ENCODE data around the gene TASP1. TPM values are rescaled to one million over a fixed set of nuclear protein-coding genes. Genes with fewer than 3 reads are reported as not detected.

Gene TASP1
- polyA plus RNA-seq, 1 donor (not counting 4 experiments of a cell fraction or from before 2014, with no cell fraction given) = 17.4 TPM

DNA sequence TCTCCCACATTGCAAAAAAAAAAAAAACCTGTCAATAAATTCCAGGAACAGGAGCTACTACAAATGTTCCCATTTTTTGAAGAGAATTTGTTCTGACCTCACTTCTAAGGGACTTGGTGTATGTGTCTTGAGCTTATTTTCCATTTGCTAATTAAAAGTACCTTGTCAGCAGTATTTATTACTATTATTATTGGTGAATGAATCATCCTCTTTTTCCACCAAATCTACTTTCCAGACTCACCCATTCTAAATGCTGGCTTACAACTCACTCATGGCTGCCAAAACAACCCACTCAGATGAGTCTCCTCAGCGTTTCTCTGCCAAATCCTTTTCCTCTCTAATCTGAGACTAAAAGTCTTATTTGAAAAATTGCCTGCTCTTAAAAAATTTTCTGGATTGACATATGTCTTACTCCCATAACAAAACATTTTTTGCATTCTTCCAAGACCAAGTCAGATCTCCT lies 33.2 kb upstream of the TASP1 start:
- FAIRE-seq (no peak), DNase-seq (ENCODE audit: low read depth, low spot score) (no peak)
- no peaks in the 10 kb centered on the region for H3K9me1 ChIP-seq (ENCODE audit: control insufficient read depth, extremely low read depth, insufficient read depth, low read length)
- H3K79me2 ChIP-seq (ENCODE audit: control insufficient read depth, insufficient read depth, low read length) = no peaks in the 10 kb centered on the region
- no peaks in the 10 kb centered on the region for H3K9me3 ChIP-seq (ENCODE audit: control insufficient read depth, low read depth, low read length)
- H3K4me2 ChIP-seq (ENCODE audit: control insufficient read depth, extremely low read depth, insufficient read depth, low read depth, low read length) = no peak overlapping the region
- H3K27me3 ChIP-seq (ENCODE audit: control insufficient read depth, extremely low read depth, insufficient read depth, low read length) = peaks cover 5% of the 10 kb centered on the region
- H4K20me1 ChIP-seq (ENCODE audit: control insufficient read depth, extremely low read depth, insufficient read depth, low read length) = no peaks in the 10 kb centered on the region
- H2AFZ ChIP-seq (ENCODE audit: control insufficient read depth, low read length) = no peak overlapping the region
- H3K27ac ChIP-seq (ENCODE audit: control insufficient read depth, insufficient read depth, low read length) = no peak overlapping the region
- H3K4me3 ChIP-seq (ENCODE audit: control insufficient read depth in 2 of 3, extremely low read depth in 1 of 3, insufficient read depth in 2 of 3, low read depth in 1 of 3, low read length in 3 of 3) = no peak overlapping the region
- no peak for TF ChIP-seq EZH2 (IDR thresholded peaks at IDR 0.05; ENCODE audit: low read length)
- TF ChIP-seq, protein P1, sequence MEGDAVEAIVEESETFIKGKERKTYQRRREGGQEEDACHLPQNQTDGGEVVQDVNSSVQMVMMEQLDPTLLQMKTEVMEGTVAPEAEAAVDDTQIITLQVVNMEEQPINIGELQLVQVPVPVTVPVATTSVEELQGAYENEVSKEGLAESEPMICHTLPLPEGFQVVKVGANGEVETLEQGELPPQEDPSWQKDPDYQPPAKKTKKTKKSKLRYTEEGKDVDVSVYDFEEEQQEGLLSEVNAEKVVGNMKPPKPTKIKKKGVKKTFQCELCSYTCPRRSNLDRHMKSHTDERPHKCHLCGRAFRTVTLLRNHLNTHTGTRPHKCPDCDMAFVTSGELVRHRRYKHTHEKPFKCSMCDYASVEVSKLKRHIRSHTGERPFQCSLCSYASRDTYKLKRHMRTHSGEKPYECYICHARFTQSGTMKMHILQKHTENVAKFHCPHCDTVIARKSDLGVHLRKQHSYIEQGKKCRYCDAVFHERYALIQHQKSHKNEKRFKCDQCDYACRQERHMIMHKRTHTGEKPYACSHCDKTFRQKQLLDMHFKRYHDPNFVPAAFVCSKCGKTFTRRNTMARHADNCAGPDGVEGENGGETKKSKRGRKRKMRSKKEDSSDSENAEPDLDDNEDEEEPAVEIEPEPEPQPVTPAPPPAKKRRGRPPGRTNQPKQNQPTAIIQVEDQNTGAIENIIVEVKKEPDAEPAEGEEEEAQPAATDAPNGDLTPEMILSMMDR (optimal IDR thresholded peaks at IDR 0.05 in 1 of 3, IDR thresholded peaks at IDR 0.05 in 1 of 3, conservative IDR thresholded peaks at IDR 0.05 in 1 of 3; ENCODE audit: extremely low read depth in 1 of 3, insufficient read depth in 2 of 3, low read length in 3 of 3) = no peak
- no peaks in the 10 kb centered on the region for H3K4me1 ChIP-seq (ENCODE audit: control insufficient read depth, extremely low read depth, insufficient read depth, low read length)
- no peak overlapping the region for H3K9ac ChIP-seq (ENCODE audit: control insufficient read depth, extremely low read depth, insufficient read depth, low read length)
- no peaks in the 10 kb centered on the region for H3K36me3 ChIP-seq (ENCODE audit: control insufficient read depth in 2 of 2, extremely low read depth in 1 of 2, insufficient read depth in 2 of 2, low read length in 2 of 2)
- dilution Hi-C loops (cut with MboI; ENCODE audit: extremely low pct_ligation_motif_present, low sequenced_read_pairs) = no loop called here

DNA sequence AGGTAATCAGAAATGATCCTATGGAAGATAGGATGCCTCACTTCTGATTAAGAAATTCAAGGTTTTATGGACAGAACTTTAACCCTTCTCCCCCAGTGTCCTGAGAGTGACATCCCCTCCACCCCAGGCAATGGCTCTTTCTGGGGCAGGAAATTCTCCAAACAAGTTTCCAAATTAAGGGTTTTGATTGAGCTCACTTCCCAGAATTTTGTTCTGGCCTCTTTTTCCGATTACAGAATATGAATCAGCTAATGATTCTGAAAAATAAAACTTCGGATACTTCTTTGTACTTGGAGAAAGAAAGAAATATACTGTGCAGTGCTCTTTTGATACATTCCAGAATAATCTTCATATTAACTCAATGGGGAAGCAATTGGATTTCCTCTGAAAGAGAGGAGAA lies 32.8 kb upstream of the TASP1 start:
- Histone ChIP-seq H2AFZ (ENCODE audit: control insufficient read depth, low read length) (no peak overlapping the region), H3K27me3 (ENCODE audit: control insufficient read depth, extremely low read depth, insufficient read depth, low read length) (peaks cover 5% of the 10 kb centered on the region), H3K36me3 (ENCODE audit: control insufficient read depth in 2 of 2, extremely low read depth in 1 of 2, insufficient read depth in 2 of 2, low read length in 2 of 2) (no peaks in the 10 kb centered on the region), H3K4me2 (ENCODE audit: control insufficient read depth, extremely low read depth, insufficient read depth, low read depth, low read length) (no peak overlapping the region), H4K20me1 (ENCODE audit: control insufficient read depth, extremely low read depth, insufficient read depth, low read length) (no peaks in the 10 kb centered on the region), H3K79me2 (ENCODE audit: control insufficient read depth, insufficient read depth, low read length) (no peaks in the 10 kb centered on the region), H3K9ac (ENCODE audit: control insufficient read depth, extremely low read depth, insufficient read depth, low read length) (no peak overlapping the region), H3K4me3 (ENCODE audit: control insufficient read depth in 2 of 3, extremely low read depth in 1 of 3, insufficient read depth in 2 of 3, low read depth in 1 of 3, low read length in 3 of 3) (no peak overlapping the region), H3K27ac (ENCODE audit: control insufficient read depth, insufficient read depth, low read length) (no peak overlapping the region), H3K9me1 (ENCODE audit: control insufficient read depth, extremely low read depth, insufficient read depth, low read length) (no peaks in the 10 kb centered on the region), H3K9me3 (ENCODE audit: control insufficient read depth, low read depth, low read length) (no peaks in the 10 kb centered on the region), H3K4me1 (ENCODE audit: control insufficient read depth, extremely low read depth, insufficient read depth, low read length) (no peaks in the 10 kb centered on the region)
- FAIRE-seq (no peak), DNase-seq (ENCODE audit: low read depth, low spot score) (no peak)
- dilution Hi-C loops (cut with MboI; ENCODE audit: extremely low pct_ligation_motif_present, low sequenced_read_pairs) = no loop called here
- no peak for TF ChIP-seq EZH2 (IDR thresholded peaks at IDR 0.05; ENCODE audit: low read length)
- TF ChIP-seq, protein P1 (optimal IDR thresholded peaks at IDR 0.05 in 1 of 3, IDR thresholded peaks at IDR 0.05 in 1 of 3, conservative IDR thresholded peaks at IDR 0.05 in 1 of 3; ENCODE audit: extremely low read depth in 1 of 3, insufficient read depth in 2 of 3, low read length in 3 of 3) = no peak
